Ovary (tissue), 9 donors: ENCODE results near the gene TMEM250. TPM values are rescaled to one million over a fixed set of nuclear protein-coding genes. Genes with fewer than 3 reads are reported as not detected.

Experiments
- DNase-seq, 5 donors: peaks; one replicate each; pipeline ENCODE4 v3.0.0-alpha.2; 2019 to 2020
- H3K27ac ChIP-seq, 2 donors: fragments of 200-600 bp; one replicate each; pipeline versions ENCODE4 v1.5.1 to v1.8.0; 2019 to 2022
- H3K27me3 ChIP-seq: fragments of 200-600 bp; one replicate; pipeline ENCODE4 v1.8.0; 2022
- H3K36me3 ChIP-seq: fragments of 200-600 bp; sonication (generic); one replicate; pipeline ENCODE4 v1.5.1; 2019
- H3K4me1 ChIP-seq: one replicate; pipeline ENCODE4 v1.8.1; 2013; ENCODE audit warnings: mild to moderate bottlenecking, moderate library complexity; ENCODE audit not compliant: insufficient read depth
- H3K4me3 ChIP-seq: fragments of 200-600 bp; sonication (generic); one replicate; pipeline ENCODE4 v1.5.1; 2017
- H3K9me3 ChIP-seq, 2 donors: fragments of 200-600 bp in 1 of 2; sonication (generic) in 1 of 2; one replicate each; pipeline versions ENCODE4 v1.5.1 to v1.8.1; 2013 to 2019; ENCODE audit warnings: mild to moderate bottlenecking in 1 of 2, moderate library complexity in 1 of 2
- CTCF ChIP-seq, 3 donors: fragments of 450-650 bp in 2 of 3; fragments of 200-600 bp in 1 of 3; IDR thresholded peaks; one replicate each; pipeline versions ENCODE4 v1.5.1 to v1.8.0; 2016 to 2022; ENCODE audit warnings: antibody characterized with exemption in 3 of 3, mild to moderate bottlenecking in 1 of 3
- EP300 ChIP-seq: sonication (generic); formaldehyde crosslinking; IDR thresholded peaks from one replicate; pipeline ENCODE4 v1.6.1; 2017; ENCODE audit warnings: antibody characterized with exemption
- POLR2A ChIP-seq: fragments of 450-650 bp; IDR thresholded peaks from one replicate; pipeline ENCODE4 v1.6.1; 2017; ENCODE audit warnings: antibody characterized with exemption, mild to moderate bottlenecking, moderate library complexity
- WGBS, 3 donors: extraction: QIAGEN DNeasy Blood & Tissue Kit in 1 of 3; methylation state at CpG; one replicate each; pipeline versions ENCODE4 v1.1.5 to v1.1.7; 2013 to 2017; 5-methylcytosine and 5-hydroxymethylcytosine counted together
- intact Hi-C, 4 donors: fragments of 100-400 bp; cut with DNase I; formaldehyde crosslinking; loops; one replicate each; pipeline versions ENCODE4 v1.11.0 to v1.15.1; 2022 to 2023
- polyA plus RNA-seq, 2 donors: library from polyadenylated mRNA; stranded (reverse); fragments of 200-250 nt in 1 of 2; fragments of 350-450 nt in 1 of 2; fragmentation: Illumina TruSeq in 1 of 2; extraction: RNeasy Lipid Tissue Mini Kit (QIAGEN cat#74804) in 1 of 2; gene quantifications; one replicate each; pipeline ENCODE4 v1.2.3, GENCODE V29; 2013 to 2014
- total RNA-seq, 7 donors: library from RNA; depleted of rRNA in 2 of 7; stranded (reverse); fragments of >200 nt in 2 of 7; fragmentation: NEBNext Ultra II Directional in 3 of 7; extraction: Animal tissue kit (Norgen Biotek cat#: 25700) in 3 of 7; gene quantifications; one replicate each; pipeline versions ENCODE4 v1.1.0 to v1.2.4, GENCODE V29; 2016 to 2023
- donor health status: DM: no; HTN: no; CAD: no; lungs with moderate emphysema.
- donor health status: DM: no; HTN: no; CAD: no.
- donor health status: Bipolar disorder and iron deficiency.
- donor health status: DM: yes; HTN: yes; CAD: no.
- donor health status: DM: no; HTN: no; CAD: no.
- donor health status: DM: yes; HTN: yes; CAD: no.

The TMEM250 gene
- total and polyA plus RNA-seq, 9 donors, result 3.7 to 35.2 (median 24.8) TPM

GRCh38 chr9:136135326-136136126 is 16.9 kb upstream of the TMEM250 start:
- 42 to 54% (median 53%) methylated on average over 13 to 18 of the region's 18 CpGs for WGBS, 3 donors
- Histone ChIP-seq H3K36me3 (no peaks in the 10 kb centered on the region), H3K9me3 (no peaks in the 10 kb centered on the region), H3K4me3 (no peak overlapping the region), H3K4me1 (no peaks in the 10 kb centered on the region), H3K27me3 (no peaks in the 10 kb centered on the region), H3K27ac (no peak overlapping the region)
- DNase-seq, result no peak
- TF ChIP-seq POLR2A (no peak), EP300 (no peak), CTCF (IDR thresholded peaks at IDR 0.05) (no peak)
- intact Hi-C loops, result loop anchor here in 1 of 4 donors (5.0 kb wide), 1 partner anchor 147 kb away; no protein-coding TSS in a partner anchor

- TF ChIP-seq EP300, result no peak
- TF ChIP-seq CTCF (IDR thresholded peaks at IDR 0.05), result no peak
- TF ChIP-seq POLR2A, result no peak
- Histone ChIP-seq H3K4me1 (no peaks in the 10 kb centered on the region), H3K27me3 (no peaks in the 10 kb centered on the region), H3K9me3 (no peaks in the 10 kb centered on the region), H3K4me3 (no peak overlapping the region), H3K36me3 (no peaks in the 10 kb centered on the region), H3K27ac (no peak overlapping the region)
- intact Hi-C loops, result no loop called here
- DNase-seq, result no peak
- 11 to 21% (median 15%) methylated on average over 17 to 18 of the region's 18 CpGs for WGBS, 3 donors
Observed at GRCh38 chr9:136133959-136134484, 15.3 kb upstream of the TMEM250 start.

- intact Hi-C loops, result no loop called here
- Histone ChIP-seq H3K9me3 (no peaks in the 10 kb centered on the region), H3K36me3 (no peaks in the 10 kb centered on the region), H3K27ac (no peak overlapping the region), H3K27me3 (no peaks in the 10 kb centered on the region), H3K4me3 (no peak overlapping the region), H3K4me1 (no peaks in the 10 kb centered on the region)
- peak in 2 of 5 donors; percentile 50 to 62 for DNase-seq
- TF ChIP-seq CTCF (IDR thresholded peaks at IDR 0.05), result peak in 2 of 3 donors; percentile 8 to 40
- no peak for TF ChIP-seq POLR2A
- 1 to 4% (median 3%) methylated on average over 45 to 67 of the region's 69 CpGs for WGBS, 3 donors
Observed at GRCh38 chr9:136133191-136133958, 14.7 kb upstream of the TMEM250 start.

- WGBS, 3 donors, result 4 to 12% (median 8%) methylated on average over 32 to 52 of the region's 52 CpGs
- Histone ChIP-seq H3K36me3 (no peaks in the 10 kb centered on the region), H3K9me3 (no peaks in the 10 kb centered on the region), H3K27ac (no peak overlapping the region), H3K27me3 (no peaks in the 10 kb centered on the region), H3K4me1 (no peaks in the 10 kb centered on the region), H3K4me3 (no peak overlapping the region)
- intact Hi-C loops, result no loop called here
- DNase-seq, result no peak
- TF ChIP-seq EP300 (no peak), CTCF (IDR thresholded peaks at IDR 0.05) (no peak)
Observed at GRCh38 chr9:136132512-136133050, 13.9 kb upstream of the TMEM250 start.
